Breast epithelium (tissue), 4 donors: ENCODE data around the gene LSM3. TPM values are rescaled to one million over a fixed set of nuclear protein-coding genes. Genes with fewer than 3 reads are reported as not detected.

ENCODE experiments used
- DNase-seq, 2 donors: peaks; one replicate each; pipeline ENCODE4 v3.0.0-alpha.2; 2019; ENCODE audit warnings: low spot score in 2 of 2
- H3K27ac ChIP-seq, 2 donors: fragments of 200-600 bp; sonication (generic) in 1 of 2; one replicate each; pipeline ENCODE4 v1.5.1; 2016 to 2019; ENCODE audit warnings: mild to moderate bottlenecking in 1 of 2
- H3K27me3 ChIP-seq, 2 donors: fragments of 200-600 bp; sonication (generic) in 1 of 2; one replicate each; pipeline versions ENCODE4 v1.5.1 to v1.6.0; 2017 to 2019; ENCODE audit warnings: control low read depth in 1 of 2, mild to moderate bottlenecking in 1 of 2
- H3K36me3 ChIP-seq: fragments of 200-600 bp; one replicate; pipeline ENCODE4 v1.5.1; 2019
- H3K4me1 ChIP-seq, 2 donors: fragments of 200-600 bp; sonication (generic); one replicate each; pipeline ENCODE4 v1.5.1; 2016 to 2019; ENCODE audit warnings: control low read depth in 1 of 2
- H3K4me3 ChIP-seq, 3 donors: fragments of 200-600 bp; sonication (generic); 1 replicate in 2 of 3; 2 replicates in 1 of 3; pipeline ENCODE4 v1.5.1; 2016 to 2019; ENCODE audit warnings: mild to moderate bottlenecking in 3 of 3, moderate library complexity in 2 of 3
- H3K9me3 ChIP-seq, 2 donors: fragments of 200-600 bp; sonication (generic) in 1 of 2; one replicate each; pipeline ENCODE4 v1.5.1; 2016 to 2019; ENCODE audit warnings: control low read depth in 1 of 2
- POLR2A ChIP-seq: fragments of 450-650 bp; IDR thresholded peaks from one replicate; pipeline ENCODE4 v1.6.1; 2016; ENCODE audit warnings: antibody characterized with exemption, mild to moderate bottlenecking, moderate library complexity
- POLR2AphosphoS5 ChIP-seq, 3 donors: sonication (generic); formaldehyde crosslinking; IDR thresholded peaks; one replicate each; pipeline ENCODE4 v1.6.1; 2017; ENCODE audit warnings: antibody characterized with exemption in 3 of 3
- intact Hi-C: fragments of 100-400 bp; cut with DNase I; formaldehyde crosslinking; loops from one replicate; pipeline ENCODE4 v1.15.1; 2023; ENCODE audit warnings: low total_unique reads
- total RNA-seq, 3 donors: library from RNA; depleted of rRNA; stranded (reverse); fragments of >200 nt; gene quantifications; one replicate each; pipeline ENCODE4 v1.1.0, GENCODE V29; 2016
- TF ChIP-seq, protein P1 (sequence below), 3 donors: fragments of 450-650 bp; IDR thresholded peaks; one replicate each; pipeline ENCODE4 v1.5.1; 2016 to 2017; ENCODE audit warnings: antibody characterized with exemption in 3 of 3, mild to moderate bottlenecking in 3 of 3, moderate library complexity in 3 of 3

LSM3 gene
- total RNA-seq, 3 donors from 2014 or later: 10.5 to 11.5 (median 11.5) TPM

DNA sequence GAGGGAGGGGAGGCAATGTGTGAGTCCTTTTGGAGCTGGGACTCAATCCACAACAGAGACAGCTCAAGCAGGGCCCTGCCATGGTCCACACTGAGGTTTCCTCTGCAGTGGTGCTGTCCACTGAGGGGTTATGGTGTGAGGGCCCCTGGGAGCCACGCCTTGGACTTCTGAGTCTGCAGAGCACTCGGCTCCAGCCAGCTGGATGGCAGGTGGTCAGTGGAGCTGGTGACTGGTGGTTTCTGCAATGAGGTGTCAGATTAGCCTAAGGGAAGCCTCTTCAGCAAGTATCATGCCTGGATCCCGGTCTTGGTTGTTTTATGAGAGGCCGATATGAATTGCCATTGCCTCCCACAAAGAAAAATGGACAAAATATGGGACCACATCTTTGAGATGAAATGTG lies 21.7 kb downstream of the LSM3 start:
- intact Hi-C loops: no loop called here
- H3K9me3 ChIP-seq: no peaks in the 10 kb centered on the region

GRCh38 chr3:14200841-14201240 lies 22.2 kb downstream of the LSM3 start:
- Histone ChIP-seq H3K27me3 (no peaks in the 10 kb centered on the region), H3K9me3 (no peaks in the 10 kb centered on the region), H3K4me3 (no peak overlapping the region), H3K27ac (peak overlapping the region; percentile 82 to 83), H3K36me3 (no peaks in the 10 kb centered on the region), H3K4me1 (peaks cover 0 to 15% of the 10 kb centered on the region in 2 donors)
- intact Hi-C loops: no loop called here
- no peak for DNase-seq
- TF ChIP-seq POLR2AphosphoS5 (IDR thresholded peaks at IDR 0.05) (no peak), POLR2A (no peak)
- TF ChIP-seq, protein P1, sequence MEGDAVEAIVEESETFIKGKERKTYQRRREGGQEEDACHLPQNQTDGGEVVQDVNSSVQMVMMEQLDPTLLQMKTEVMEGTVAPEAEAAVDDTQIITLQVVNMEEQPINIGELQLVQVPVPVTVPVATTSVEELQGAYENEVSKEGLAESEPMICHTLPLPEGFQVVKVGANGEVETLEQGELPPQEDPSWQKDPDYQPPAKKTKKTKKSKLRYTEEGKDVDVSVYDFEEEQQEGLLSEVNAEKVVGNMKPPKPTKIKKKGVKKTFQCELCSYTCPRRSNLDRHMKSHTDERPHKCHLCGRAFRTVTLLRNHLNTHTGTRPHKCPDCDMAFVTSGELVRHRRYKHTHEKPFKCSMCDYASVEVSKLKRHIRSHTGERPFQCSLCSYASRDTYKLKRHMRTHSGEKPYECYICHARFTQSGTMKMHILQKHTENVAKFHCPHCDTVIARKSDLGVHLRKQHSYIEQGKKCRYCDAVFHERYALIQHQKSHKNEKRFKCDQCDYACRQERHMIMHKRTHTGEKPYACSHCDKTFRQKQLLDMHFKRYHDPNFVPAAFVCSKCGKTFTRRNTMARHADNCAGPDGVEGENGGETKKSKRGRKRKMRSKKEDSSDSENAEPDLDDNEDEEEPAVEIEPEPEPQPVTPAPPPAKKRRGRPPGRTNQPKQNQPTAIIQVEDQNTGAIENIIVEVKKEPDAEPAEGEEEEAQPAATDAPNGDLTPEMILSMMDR (IDR thresholded peaks at IDR 0.05): no peak

More for the DNA sequence above, 21.7 kb downstream of the LSM3 start:
- no peaks in the 10 kb centered on the region for H3K27me3 ChIP-seq
- TF ChIP-seq POLR2AphosphoS5 (IDR thresholded peaks at IDR 0.05) (no peak), POLR2A (no peak)
- TF ChIP-seq, protein P1 (IDR thresholded peaks at IDR 0.05): no peak
- H3K36me3 ChIP-seq: no peaks in the 10 kb centered on the region
- DNase-seq: no peak
- peak overlapping the region; percentile 82 to 83 for H3K27ac ChIP-seq
- H3K4me1 ChIP-seq: peaks cover 0 to 15% of the 10 kb centered on the region in 2 donors
- H3K4me3 ChIP-seq: no peak overlapping the region

GRCh38 chr3:14201940-14202684 lies 23.5 kb downstream of the LSM3 start:
- intact Hi-C loops: no loop called here
- TF ChIP-seq, protein P1 (IDR thresholded peaks at IDR 0.05): no peak
- peak in 1 of 3 donors; percentile 64 for TF ChIP-seq POLR2AphosphoS5 (IDR thresholded peaks at IDR 0.05)
- TF ChIP-seq POLR2A: no peak
- no peaks in the 10 kb centered on the region for H3K9me3 ChIP-seq
- peak overlapping the region; percentile 82 to 87 for H3K27ac ChIP-seq
- H3K4me1 ChIP-seq: peaks cover 0 to 15% of the 10 kb centered on the region in 2 donors
- no peak overlapping the region for H3K4me3 ChIP-seq
- DNase-seq: peak in 1 of 2 donors; percentile 64
- H3K27me3 ChIP-seq: no peaks in the 10 kb centered on the region
- no peaks in the 10 kb centered on the region for H3K36me3 ChIP-seq

DNA sequence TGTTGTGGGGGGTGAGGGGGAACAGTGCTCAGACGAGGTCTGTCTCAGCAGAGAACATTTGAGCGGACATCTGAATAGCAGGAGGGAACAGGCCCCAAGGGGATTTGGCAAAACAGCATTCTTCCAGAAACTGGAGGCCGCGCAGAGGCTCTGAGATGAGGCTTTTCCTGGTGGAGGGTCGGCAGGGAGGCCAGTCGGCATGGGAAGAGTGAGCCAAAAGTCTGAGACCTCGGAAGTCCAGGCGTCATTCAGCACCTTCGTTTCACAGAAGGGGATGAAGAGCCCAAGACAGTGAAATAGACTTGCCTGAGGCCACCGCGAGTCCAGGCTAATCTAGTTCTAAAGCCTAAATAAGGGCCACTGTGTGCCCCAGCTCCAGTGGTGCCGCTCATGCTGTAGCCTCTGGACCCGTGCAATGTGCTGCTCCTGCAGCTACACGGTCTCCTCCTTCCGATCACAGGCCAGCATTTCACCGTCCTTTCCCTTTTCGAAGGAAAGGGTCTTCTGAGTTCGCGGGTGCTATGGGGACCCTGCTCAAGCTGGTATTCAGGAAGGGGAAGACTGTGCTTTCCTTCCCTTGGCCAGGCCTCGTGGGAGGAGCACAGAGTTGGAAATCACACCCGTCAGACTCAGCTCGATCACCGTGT lies 24.4 kb downstream of the LSM3 start:
- intact Hi-C loops: no loop called here
- TF ChIP-seq POLR2A (no peak), POLR2AphosphoS5 (IDR thresholded peaks at IDR 0.05) (no peak)
- TF ChIP-seq, protein P1 (IDR thresholded peaks at IDR 0.05): no peak
- H3K27ac ChIP-seq: peak overlapping the region; percentile 78 to 87
- H3K9me3 ChIP-seq: no peaks in the 10 kb centered on the region
- no peak overlapping the region for H3K4me3 ChIP-seq
- no peaks in the 10 kb centered on the region for H3K36me3 ChIP-seq
- H3K4me1 ChIP-seq: peaks cover 0 to 15% of the 10 kb centered on the region in 2 donors
- H3K27me3 ChIP-seq: no peaks in the 10 kb centered on the region
- DNase-seq: peak in 1 of 2 donors; percentile 37

GRCh38 chr3:14203521-14204079 lies 25.0 kb downstream of the LSM3 start:
- H3K4me1 ChIP-seq: peaks cover 0 to 15% of the 10 kb centered on the region in 2 donors
- H3K4me3 ChIP-seq: no peak overlapping the region
- peak; percentile 65 to 71 for DNase-seq
- no peaks in the 10 kb centered on the region for H3K36me3 ChIP-seq
- TF ChIP-seq POLR2AphosphoS5 (IDR thresholded peaks at IDR 0.05) (peak in 2 of 3 donors; percentile 44 to 57), POLR2A (no peak)
- TF ChIP-seq, protein P1 (IDR thresholded peaks at IDR 0.05): peak; percentile 85 to 86 (median 86)
- no peaks in the 10 kb centered on the region for H3K9me3 ChIP-seq
- intact Hi-C loops: no loop called here
- H3K27me3 ChIP-seq: no peaks in the 10 kb centered on the region
- H3K27ac ChIP-seq: peak overlapping the region; percentile 78 to 87
